ENCODE results near the gene BCL10. TPM values are rescaled to one million over a fixed set of nuclear protein-coding genes. Genes with fewer than 3 reads are reported as not detected.

The BCL10 gene
- total and polyA plus RNA-seq, 2 of the 4 experiments (the other 2 are of a cell fraction): 15.3 to 30.5 TPM

DNA sequence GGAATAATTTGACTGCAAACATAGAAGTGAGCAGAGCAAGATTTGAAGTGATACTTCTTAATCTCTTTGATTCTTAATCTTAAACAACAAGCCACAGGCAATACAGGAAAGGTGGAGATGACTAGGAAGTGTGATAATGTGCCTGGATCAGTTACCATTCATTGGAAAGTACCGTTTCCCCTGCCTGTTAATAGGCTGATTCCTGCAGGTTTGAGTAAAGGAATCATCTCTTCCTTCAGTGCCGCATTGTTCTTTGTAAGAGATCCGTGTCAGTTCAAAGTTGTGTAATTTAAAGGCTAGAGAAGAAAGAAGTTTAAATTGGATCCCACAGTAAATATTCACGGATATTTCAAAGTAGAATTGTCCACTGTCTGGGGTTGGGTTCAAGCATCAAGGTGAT is 43.5 kb upstream of the BCL10 start:
- peak overlapping the region; percentile 99 for H3K18ac ChIP-seq (ENCODE audit: low read depth, low read length)
- TF ChIP-seq MAFK (IDR thresholded peaks at IDR 0.05; ENCODE audit: low read depth, low read length): no peak
- TF ChIP-seq, protein P1, sequence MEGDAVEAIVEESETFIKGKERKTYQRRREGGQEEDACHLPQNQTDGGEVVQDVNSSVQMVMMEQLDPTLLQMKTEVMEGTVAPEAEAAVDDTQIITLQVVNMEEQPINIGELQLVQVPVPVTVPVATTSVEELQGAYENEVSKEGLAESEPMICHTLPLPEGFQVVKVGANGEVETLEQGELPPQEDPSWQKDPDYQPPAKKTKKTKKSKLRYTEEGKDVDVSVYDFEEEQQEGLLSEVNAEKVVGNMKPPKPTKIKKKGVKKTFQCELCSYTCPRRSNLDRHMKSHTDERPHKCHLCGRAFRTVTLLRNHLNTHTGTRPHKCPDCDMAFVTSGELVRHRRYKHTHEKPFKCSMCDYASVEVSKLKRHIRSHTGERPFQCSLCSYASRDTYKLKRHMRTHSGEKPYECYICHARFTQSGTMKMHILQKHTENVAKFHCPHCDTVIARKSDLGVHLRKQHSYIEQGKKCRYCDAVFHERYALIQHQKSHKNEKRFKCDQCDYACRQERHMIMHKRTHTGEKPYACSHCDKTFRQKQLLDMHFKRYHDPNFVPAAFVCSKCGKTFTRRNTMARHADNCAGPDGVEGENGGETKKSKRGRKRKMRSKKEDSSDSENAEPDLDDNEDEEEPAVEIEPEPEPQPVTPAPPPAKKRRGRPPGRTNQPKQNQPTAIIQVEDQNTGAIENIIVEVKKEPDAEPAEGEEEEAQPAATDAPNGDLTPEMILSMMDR (conservative IDR thresholded peaks at IDR 0.05; ENCODE audit: low read depth, low read length): no peak
- TF ChIP-seq SMC3 (IDR thresholded peaks at IDR 0.05; ENCODE audit: low read depth, low read length): no peak
- no peak for TF ChIP-seq FOS (IDR thresholded peaks at IDR 0.05; ENCODE audit: low read depth, low read length)
- TF ChIP-seq, protein P2, sequence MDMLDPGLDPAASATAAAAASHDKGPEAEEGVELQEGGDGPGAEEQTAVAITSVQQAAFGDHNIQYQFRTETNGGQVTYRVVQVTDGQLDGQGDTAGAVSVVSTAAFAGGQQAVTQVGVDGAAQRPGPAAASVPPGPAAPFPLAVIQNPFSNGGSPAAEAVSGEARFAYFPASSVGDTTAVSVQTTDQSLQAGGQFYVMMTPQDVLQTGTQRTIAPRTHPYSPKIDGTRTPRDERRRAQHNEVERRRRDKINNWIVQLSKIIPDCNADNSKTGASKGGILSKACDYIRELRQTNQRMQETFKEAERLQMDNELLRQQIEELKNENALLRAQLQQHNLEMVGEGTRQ (IDR thresholded peaks at IDR 0.05; ENCODE audit: low read depth, low read length): no peak
- TF ChIP-seq CHD1 (IDR thresholded peaks at IDR 0.05; ENCODE audit: low read depth, low read length): no peak
- no peak for TF ChIP-seq RFX5 (IDR thresholded peaks at IDR 0.05; ENCODE audit: low read depth, low read length)
- TF ChIP-seq, protein P3, sequence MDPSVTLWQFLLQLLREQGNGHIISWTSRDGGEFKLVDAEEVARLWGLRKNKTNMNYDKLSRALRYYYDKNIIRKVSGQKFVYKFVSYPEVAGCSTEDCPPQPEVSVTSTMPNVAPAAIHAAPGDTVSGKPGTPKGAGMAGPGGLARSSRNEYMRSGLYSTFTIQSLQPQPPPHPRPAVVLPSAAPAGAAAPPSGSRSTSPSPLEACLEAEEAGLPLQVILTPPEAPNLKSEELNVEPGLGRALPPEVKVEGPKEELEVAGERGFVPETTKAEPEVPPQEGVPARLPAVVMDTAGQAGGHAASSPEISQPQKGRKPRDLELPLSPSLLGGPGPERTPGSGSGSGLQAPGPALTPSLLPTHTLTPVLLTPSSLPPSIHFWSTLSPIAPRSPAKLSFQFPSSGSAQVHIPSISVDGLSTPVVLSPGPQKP (IDR thresholded peaks at IDR 0.05; ENCODE audit: borderline replicate concordance, low read depth, low read length): no peak
- TF ChIP-seq NFE2L2 (IDR thresholded peaks at IDR 0.05; ENCODE audit: low read depth, low read length): no peak
- no peak for TF ChIP-seq RCOR1 (IDR thresholded peaks at IDR 0.05; ENCODE audit: insufficient replicate concordance, low read length)
- TF ChIP-seq POLR2A (IDR thresholded peaks at IDR 0.05; ENCODE audit: low read depth, low read length): no peak
- no peak for TF ChIP-seq MAZ (IDR thresholded peaks at IDR 0.05; ENCODE audit: borderline replicate concordance, low read depth, low read length)
- no peak for TF ChIP-seq RAD21 (IDR thresholded peaks at IDR 0.05; ENCODE audit: low read length)
- no peak for TF ChIP-seq BHLHE40 (IDR thresholded peaks at IDR 0.05; ENCODE audit: low read depth, low read length)
- H3K4me3 ChIP-seq (ENCODE audit: insufficient read depth, low read depth, low read length): no peak overlapping the region
- peak overlapping the region; percentile 96 for H3K4ac ChIP-seq (ENCODE audit: low read depth, low read length)
- H3K56ac ChIP-seq (ENCODE audit: extremely low read depth, insufficient read depth, low read length): peak overlapping the region; percentile 69
- peak overlapping the region; percentile 94 for H2BK20ac ChIP-seq (ENCODE audit: low read depth, low read length)
- no peaks in the 10 kb centered on the region for H3K9me3 ChIP-seq (ENCODE audit: control insufficient read depth, insufficient read depth, low read length)
- peak overlapping the region; percentile 99 for H4K5ac ChIP-seq (ENCODE audit: low read depth, low read length)
- peak overlapping the region; percentile 92 for H2BK15ac ChIP-seq (ENCODE audit: low read depth, low read length)
- WGBS, 2 experiments (ENCODE audit: extremely low coverage in 2 of 2, insufficient read length in 1 of 2): 100% methylated on average over 1 of the region's 4 CpGs; no CpG with 5 or more reads in 1 of the 2 experiments
- POLR2A ChIA-PET (ENCODE audit: unreplicated experiment): no interaction called here
- peak overlapping the region; percentile 99 for H2AK5ac ChIP-seq (ENCODE audit: low read depth, low read length)
- no peak overlapping the region for H2AFZ ChIP-seq (replicated peaks; ENCODE audit: low read length, poor library complexity)
- CTCF ChIA-PET: interaction anchor here (1.6 kb wide), 1 partner anchor 121 kb away, joined by 3 read pairs; no protein-coding TSS in a partner anchor
- intact Hi-C loops (cut with micrococcal nuclease) (no loop called here), in situ Hi-C loops (cut with MboI; ENCODE audit: low sequenced_read_pairs) (no loop called here), dilution Hi-C loops (cut with HindIII; ENCODE audit: low sequenced_read_pairs, unreplicated experiment) (no loop called here)
- H2BK5ac ChIP-seq (ENCODE audit: low read depth, low read length, poor library complexity, severe bottlenecking): peak overlapping the region; percentile 98
- peak overlapping the region; percentile 55; the same call in 1 of the 2 replicates for H3K4me2 ChIP-seq (ENCODE audit: low read depth, low read length)
- H3K9me1 ChIP-seq (ENCODE audit: insufficient read depth, low read length): peaks cover 25% of the 10 kb centered on the region
- peak overlapping the region; percentile 99 for H2BK120ac ChIP-seq (ENCODE audit: low read depth, low read length)
- ATAC-seq (ENCODE audit: low read depth): no peak
- no peak for DNase-seq
- H4K8ac ChIP-seq (ENCODE audit: low read depth in 2 of 2, low read length in 2 of 2): peak overlapping the region; percentile 24 to 97
- peak overlapping the region; percentile 98 for H3K14ac ChIP-seq (replicated peaks; ENCODE audit: low read depth, low read length)
- H3K23ac ChIP-seq (ENCODE audit: low read depth, low read length): peak overlapping the region; percentile 87
- H3K79me1 ChIP-seq (ENCODE audit: low read depth in 1 of 2, low read length in 2 of 2): peaks cover 22 to 78% of the 10 kb centered on the region in 2 experiments
- H2AK9ac ChIP-seq (replicated peaks; ENCODE audit: low read depth, low read length, poor library complexity): no peak overlapping the region
- H3K27me3 ChIP-seq (ENCODE audit: control insufficient read depth, insufficient read depth, low read length): no peaks in the 10 kb centered on the region
- peak overlapping the region; percentile 54 for H3K27ac ChIP-seq (ENCODE audit: insufficient read depth, low read length)
- peak overlapping the region; percentile 88 for H4K91ac ChIP-seq (ENCODE audit: insufficient read depth, low read depth, low read length)
- H3K36me3 ChIP-seq (ENCODE audit: control insufficient read depth, insufficient read depth, low read length): peaks cover 8% of the 10 kb centered on the region; the same call in 1 of the 2 replicates
- BruUV-seq (replicated peaks): TSS peak; percentile 72
- H3K4me1 ChIP-seq (ENCODE audit: control insufficient read depth, insufficient read depth, low read length): peaks cover 30% of the 10 kb centered on the region
- H3K9ac ChIP-seq (ENCODE audit: low read depth, low read length): peak overlapping the region; percentile 66; the same call in 1 of the 2 replicates
- no peaks in the 10 kb centered on the region for H4K20me1 ChIP-seq (ENCODE audit: insufficient read depth, low read length)

Measured in IMR-90 (cell line).